HepG2 (cell line): ENCODE measurements around the gene HES3. TPM values are rescaled to one million over a fixed set of nuclear protein-coding genes. Genes with fewer than 3 reads are reported as not detected.

Experiments
- BRCA1 ChIP-seq: sonication (generic); formaldehyde crosslinking; IDR thresholded peaks from 2 replicates; pipeline ENCODE4 v1.4.0; 2020; ENCODE audit warnings: missing genetic modification reagents
- FOXC1 ChIP-seq: sonication (generic); formaldehyde crosslinking; IDR thresholded peaks from 2 replicates; pipeline ENCODE4 v1.8.0; 2022; ENCODE audit warnings: mild to moderate bottlenecking, missing genetic modification reagents, borderline replicate concordance
- HMG20B ChIP-seq: conservative IDR thresholded peaks from 2 replicates; pipeline ENCODE4 v1.6.1; 2016; ENCODE audit warnings: missing genetic modification reagents, missing compliant biosample characterization
- HNF4A ChIP-seq: sonication (generic); formaldehyde crosslinking; IDR thresholded peaks from 2 replicates; pipeline ENCODE4 v1.4.0; 2020; ENCODE audit warnings: missing genetic modification reagents
- KLF15 ChIP-seq: sonication (generic); formaldehyde crosslinking; IDR thresholded peaks from 2 replicates; pipeline ENCODE4 v1.8.1; 2023; ENCODE audit warnings: borderline replicate concordance, mild to moderate bottlenecking, inconsistent platforms, missing genetic modification reagents, mixed read lengths
- MAFK ChIP-seq, 2 experiments: IDR thresholded peaks in 1 of 2; conservative IDR thresholded peaks in 1 of 2; 2 replicates each; pipeline ENCODE4 v1.6.1; 2011; ENCODE audit warnings: improper control_type of control experiment in 2 of 2, low read length in 2 of 2
- NFIB ChIP-seq: sonication (generic); formaldehyde crosslinking; IDR thresholded peaks from 2 replicates; pipeline ENCODE4 v1.9.0; 2021; ENCODE audit warnings: missing genetic modification reagents, mild to moderate bottlenecking, borderline replicate concordance
- PHF21A ChIP-seq: sonication (generic); formaldehyde crosslinking; IDR thresholded peaks from 2 replicates; pipeline ENCODE4 v1.5.0; 2020; ENCODE audit warnings: mild to moderate bottlenecking, missing genetic modification reagents
- PRPF4 ChIP-seq: fragments of 200-400 bp; formaldehyde crosslinking; IDR thresholded peaks from 2 replicates; pipeline ENCODE4 v1.6.1; 2016; ENCODE audit warnings: low read length, low read depth; ENCODE audit not compliant: poor library complexity, severe bottlenecking
- RBM22 ChIP-seq: fragments of 200-400 bp; formaldehyde crosslinking; optimal IDR thresholded peaks from 2 replicates; pipeline ENCODE3; 2017; ENCODE audit warnings: mild to moderate bottlenecking, low read length, moderate library complexity
- RERE ChIP-seq: IDR thresholded peaks from 2 replicates; pipeline ENCODE4 v1.6.1; 2016; ENCODE audit warnings: low read depth, missing genetic modification reagents, missing compliant biosample characterization
- SAFB2 ChIP-seq: sonication (generic); formaldehyde crosslinking; IDR thresholded peaks from 2 replicates; pipeline ENCODE4 v1.5.1; 2020; ENCODE audit warnings: missing genetic modification reagents, low read depth, mild to moderate bottlenecking, borderline replicate concordance
- SIX1 ChIP-seq: sonication (generic); formaldehyde crosslinking; IDR thresholded peaks from 2 replicates; pipeline ENCODE4 v1.4.0; 2020; ENCODE audit warnings: missing genetic modification reagents, borderline replicate concordance
- SMAD3 ChIP-seq: sonication (generic); formaldehyde crosslinking; IDR thresholded peaks from 2 replicates; pipeline ENCODE4 v1.4.0; 2020; ENCODE audit warnings: missing genetic modification reagents
- SMYD3 ChIP-seq: sonication (generic); formaldehyde crosslinking; IDR thresholded peaks from 2 replicates; pipeline ENCODE4 v1.8.1; 2023; ENCODE audit warnings: mild to moderate bottlenecking, missing genetic modification reagents
- TBL1XR1 ChIP-seq: fragments of 150-350 bp; IDR thresholded peaks from 2 replicates; pipeline ENCODE4 v1.6.1; 2014; ENCODE audit warnings: borderline replicate concordance, low read length; ENCODE audit not compliant: partially characterized antibody
- TEF ChIP-seq: sonication (generic); formaldehyde crosslinking; IDR thresholded peaks from 2 replicates; pipeline ENCODE4 v1.5.0; 2020; ENCODE audit warnings: missing genetic modification reagents
- U2AF2 ChIP-seq: fragments of 200-400 bp; formaldehyde crosslinking; IDR thresholded peaks from 2 replicates; pipeline ENCODE4 v1.6.1; 2017; ENCODE audit warnings: low read depth, mild to moderate bottlenecking, low read length
- ZNF224 ChIP-seq: sonication (generic); formaldehyde crosslinking; IDR thresholded peaks from 2 replicates; pipeline ENCODE4 v1.5.0; 2020; ENCODE audit warnings: mild to moderate bottlenecking, missing genetic modification reagents
- ZNF550 ChIP-seq: sonication (generic); formaldehyde crosslinking; IDR thresholded peaks from 2 replicates; pipeline ENCODE4 v1.4.0; 2020; ENCODE audit warnings: mild to moderate bottlenecking, missing genetic modification reagents, borderline replicate concordance
- ZNF619 ChIP-seq: sonication (generic); formaldehyde crosslinking; IDR thresholded peaks from 2 replicates; pipeline ENCODE4 v1.4.0; 2020; ENCODE audit warnings: mild to moderate bottlenecking, missing genetic modification reagents
- polyA plus RNA-seq, 8 experiments: library from polyadenylated mRNA; depleted of rRNA in 3 of 8; stranded (reverse) in 7 of 8; unstranded in 1 of 8; fragments of >200 nt; fragmentation: Illumina TruSeq in 4 of 8; extraction: Trizol in 4 of 8; gene quantifications; 2 replicates each; pipeline versions ENCODE4 v1.2.1 to v1.2.3, GENCODE V29; 2011 to 2016; ENCODE audit warnings: low read depth in 4 of 8, missing spikeins in 1 of 8, mixed read lengths in 1 of 8; ENCODE audit not compliant: insufficient read depth in 1 of 8
- total RNA-seq, 5 experiments: library from RNA; depleted of rRNA; stranded (reverse); fragments of >200 nt; fragmentation: Illumina TruSeq; extraction: Trizol; gene quantifications; 2 replicates each; pipeline ENCODE4 v1.2.3, GENCODE V29; 2016; ENCODE audit warnings: low read depth in 1 of 5
- TF ChIP-seq, protein P1 (sequence below): sonication (generic); formaldehyde crosslinking; IDR thresholded peaks from 2 replicates; pipeline ENCODE4 v1.8.1; 2023; ENCODE audit warnings: missing genetic modification reagents, mild to moderate bottlenecking, borderline replicate concordance
- TF ChIP-seq, protein P2 (sequence below): sonication (generic); formaldehyde crosslinking; IDR thresholded peaks from 2 replicates; pipeline ENCODE4 v1.5.0; 2020; ENCODE audit warnings: missing genetic modification reagents

The HES3 gene
- total and polyA plus RNA-seq, 2 of the 13 experiments (the other 11 are each of a cell fraction or from before 2014, with no cell fraction given), result not detected

- TF ChIP-seq ZNF619 (CRISPR knock-in tag) (no peak), ZNF550 (CRISPR knock-in tag) (no peak), BRCA1 (CRISPR knock-in tag) (no peak), KLF15 (no peak), MAFK (conservative IDR thresholded peaks at IDR 0.05 in 1 of 2, IDR thresholded peaks at IDR 0.05 in 1 of 2; ENCODE audit: low read length in 2 of 2) (no peak), U2AF2 (no peak), SMYD3 (CRISPR knock-in tag) (no peak), PRPF4 (no peak), RERE (CRISPR knock-in tag) (peak; percentile 65; the same call in 1 of the 2 replicates), PHF21A (CRISPR knock-in tag) (peak; percentile 97), FOXC1 (CRISPR knock-in tag) (no peak), NFIB (CRISPR knock-in tag) (no peak), ZNF224 (no peak), SIX1 (no peak), TBL1XR1 (no peak), TEF (CRISPR knock-in tag) (no peak), SAFB2 (no peak), RBM22 (no peak), HMG20B (CRISPR knock-in tag) (peak; percentile 66; the same call in 1 of the 2 replicates), SMAD3 (CRISPR knock-in tag) (no peak), HNF4A (peak; percentile 60; the same call in 1 of the 2 replicates)
- TF ChIP-seq, protein P1, sequence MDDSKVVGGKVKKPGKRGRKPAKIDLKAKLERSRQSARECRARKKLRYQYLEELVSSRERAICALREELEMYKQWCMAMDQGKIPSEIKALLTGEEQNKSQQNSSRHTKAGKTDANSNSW (CRISPR knock-in tag), result no peak
- TF ChIP-seq, protein P2, sequence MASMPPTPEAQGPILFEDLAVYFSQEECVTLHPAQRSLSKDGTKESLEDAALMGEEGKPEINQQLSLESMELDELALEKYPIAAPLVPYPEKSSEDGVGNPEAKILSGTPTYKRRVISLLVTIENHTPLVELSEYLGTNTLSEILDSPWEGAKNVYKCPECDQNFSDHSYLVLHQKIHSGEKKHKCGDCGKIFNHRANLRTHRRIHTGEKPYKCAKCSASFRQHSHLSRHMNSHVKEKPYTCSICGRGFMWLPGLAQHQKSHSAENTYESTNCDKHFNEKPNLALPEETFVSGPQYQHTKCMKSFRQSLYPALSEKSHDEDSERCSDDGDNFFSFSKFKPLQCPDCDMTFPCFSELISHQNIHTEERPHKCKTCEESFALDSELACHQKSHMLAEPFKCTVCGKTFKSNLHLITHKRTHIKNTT, result no peak
Measured at GRCh38 chr1:6239950-6240768, 3.8 kb upstream of the HES3 start (continued).
